ENCODE measurements around the gene TRPM5. TPM values are rescaled to one million over a fixed set of nuclear protein-coding genes. Genes with fewer than 3 reads are reported as not detected.

Gene TRPM5
- total RNA-seq, 1 donor from 2014 or later, result 0.34 TPM

DNA sequence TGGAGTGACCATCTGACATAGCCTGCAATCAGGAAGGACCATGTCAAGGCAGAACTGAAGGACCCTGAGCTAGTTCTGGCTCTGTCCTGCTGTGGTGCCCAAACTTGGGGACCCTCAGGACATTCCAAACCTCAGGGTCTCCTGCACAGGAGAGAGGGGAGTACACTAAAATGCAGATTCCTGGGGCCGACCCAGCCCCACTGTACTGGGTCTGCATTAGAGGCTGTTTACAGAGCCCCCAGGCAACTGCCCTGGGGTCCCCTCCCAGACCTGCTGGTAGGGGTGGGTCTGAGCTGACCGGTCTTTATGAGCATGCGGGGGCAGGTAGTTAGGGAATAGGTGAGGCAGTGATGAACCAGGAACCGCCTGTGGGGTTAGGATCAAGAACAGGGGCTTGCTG, 6.8 kb downstream of the TRPM5 start:
- H3K27me3 ChIP-seq, result peaks cover 77% of the 10 kb centered on the region

DNA sequence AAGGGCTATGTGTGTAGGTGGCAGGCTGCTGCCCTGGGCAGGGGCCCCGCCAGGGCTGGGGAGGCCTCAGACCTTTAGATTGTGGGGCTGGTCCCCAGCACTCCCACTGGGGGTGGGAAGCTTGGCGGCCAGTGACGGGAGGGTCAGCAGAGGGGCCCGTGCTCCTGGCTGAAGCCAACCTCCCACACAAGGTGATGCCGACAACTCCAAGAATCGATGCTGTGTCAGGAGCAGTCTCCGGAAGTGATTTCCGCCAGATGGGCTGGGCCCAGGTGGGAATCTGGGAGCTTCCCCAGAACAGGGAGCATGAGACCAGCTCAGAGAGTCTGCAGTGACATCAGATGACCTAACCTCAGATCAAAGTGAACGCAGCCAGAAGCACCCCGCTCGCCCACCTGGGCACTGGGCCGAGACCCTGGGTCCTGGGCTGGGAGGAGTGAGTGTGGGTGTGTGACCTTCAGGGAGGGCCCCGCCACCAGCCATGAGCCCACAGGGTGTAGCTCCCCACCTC, 7.7 kb downstream of the TRPM5 start:
- Histone ChIP-seq H3K9ac (no peak overlapping the region), H3K4me3 (no peak overlapping the region), H3K4me2 (no peak overlapping the region), H3K27me3 (peaks cover 68% of the 10 kb centered on the region), H3K4me1 (no peaks in the 10 kb centered on the region), H3F3A (ENCODE audit: low read depth) (no peaks in the 10 kb centered on the region), H3K27ac (no peak overlapping the region), H3K79me2 (ENCODE audit: low read depth) (no peaks in the 10 kb centered on the region), H2AFZ (replicated peaks) (no peak overlapping the region), H3K9me3 (ENCODE audit: low read depth) (no peaks in the 10 kb centered on the region), H3K36me3 (no peaks in the 10 kb centered on the region), H4K20me1 (ENCODE audit: low read depth) (no peaks in the 10 kb centered on the region)
- peaks cover 13% of the 10 kb centered on the region for H3K27me3 Mint-ChIP-seq (ENCODE audit: insufficient read depth, low read depth)
- H3K9me3 Mint-ChIP-seq, result no peaks in the 10 kb centered on the region
- H3K4me3 Mint-ChIP-seq, result no peak overlapping the region
- TF ChIP-seq EZH2phosphoT487 (IDR thresholded peaks at IDR 0.05) (no peak), EZH2 (IDR thresholded peaks at IDR 0.05) (no peak)
- TF ChIP-seq, protein P1, sequence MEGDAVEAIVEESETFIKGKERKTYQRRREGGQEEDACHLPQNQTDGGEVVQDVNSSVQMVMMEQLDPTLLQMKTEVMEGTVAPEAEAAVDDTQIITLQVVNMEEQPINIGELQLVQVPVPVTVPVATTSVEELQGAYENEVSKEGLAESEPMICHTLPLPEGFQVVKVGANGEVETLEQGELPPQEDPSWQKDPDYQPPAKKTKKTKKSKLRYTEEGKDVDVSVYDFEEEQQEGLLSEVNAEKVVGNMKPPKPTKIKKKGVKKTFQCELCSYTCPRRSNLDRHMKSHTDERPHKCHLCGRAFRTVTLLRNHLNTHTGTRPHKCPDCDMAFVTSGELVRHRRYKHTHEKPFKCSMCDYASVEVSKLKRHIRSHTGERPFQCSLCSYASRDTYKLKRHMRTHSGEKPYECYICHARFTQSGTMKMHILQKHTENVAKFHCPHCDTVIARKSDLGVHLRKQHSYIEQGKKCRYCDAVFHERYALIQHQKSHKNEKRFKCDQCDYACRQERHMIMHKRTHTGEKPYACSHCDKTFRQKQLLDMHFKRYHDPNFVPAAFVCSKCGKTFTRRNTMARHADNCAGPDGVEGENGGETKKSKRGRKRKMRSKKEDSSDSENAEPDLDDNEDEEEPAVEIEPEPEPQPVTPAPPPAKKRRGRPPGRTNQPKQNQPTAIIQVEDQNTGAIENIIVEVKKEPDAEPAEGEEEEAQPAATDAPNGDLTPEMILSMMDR (IDR thresholded peaks at IDR 0.05), result no peak
- H3K4me1 Mint-ChIP-seq, result no peaks in the 10 kb centered on the region
- no peak overlapping the region for H3K27ac Mint-ChIP-seq
- DNase-seq (ENCODE audit: low spot score), result no peak
- H3K36me3 Mint-ChIP-seq, result no peaks in the 10 kb centered on the region

More for the DNA sequence above, 6.8 kb downstream of the TRPM5 start:
- H3K36me3 ChIP-seq, result no peaks in the 10 kb centered on the region
- peaks cover 21% of the 10 kb centered on the region for H3K27me3 Mint-ChIP-seq (ENCODE audit: insufficient read depth, low read depth)
- peaks cover 2% of the 10 kb centered on the region for H3K9me3 Mint-ChIP-seq
- TF ChIP-seq, protein P1 (IDR thresholded peaks at IDR 0.05), result no peak
- no peak for TF ChIP-seq EZH2phosphoT487 (IDR thresholded peaks at IDR 0.05)
- no peak for TF ChIP-seq EZH2 (IDR thresholded peaks at IDR 0.05)
- H3K9me3 ChIP-seq (ENCODE audit: low read depth), result no peaks in the 10 kb centered on the region
- no peak overlapping the region for H3K4me3 Mint-ChIP-seq
- DNase-seq (ENCODE audit: low spot score), result no peak
- H3F3A ChIP-seq (ENCODE audit: low read depth), result no peaks in the 10 kb centered on the region
- H3K27ac Mint-ChIP-seq, result no peak overlapping the region
- no peak overlapping the region for H2AFZ ChIP-seq (replicated peaks)
- H3K4me1 ChIP-seq, result no peaks in the 10 kb centered on the region
- no peak overlapping the region for H3K27ac ChIP-seq
- H3K4me1 Mint-ChIP-seq, result no peaks in the 10 kb centered on the region
- H3K9ac ChIP-seq, result no peak overlapping the region
- no peaks in the 10 kb centered on the region for H3K79me2 ChIP-seq (ENCODE audit: low read depth)
- no peaks in the 10 kb centered on the region for H3K36me3 Mint-ChIP-seq
- H4K20me1 ChIP-seq (ENCODE audit: low read depth), result no peaks in the 10 kb centered on the region
- no peak overlapping the region for H3K4me2 ChIP-seq
- no peak overlapping the region for H3K4me3 ChIP-seq

DNA sequence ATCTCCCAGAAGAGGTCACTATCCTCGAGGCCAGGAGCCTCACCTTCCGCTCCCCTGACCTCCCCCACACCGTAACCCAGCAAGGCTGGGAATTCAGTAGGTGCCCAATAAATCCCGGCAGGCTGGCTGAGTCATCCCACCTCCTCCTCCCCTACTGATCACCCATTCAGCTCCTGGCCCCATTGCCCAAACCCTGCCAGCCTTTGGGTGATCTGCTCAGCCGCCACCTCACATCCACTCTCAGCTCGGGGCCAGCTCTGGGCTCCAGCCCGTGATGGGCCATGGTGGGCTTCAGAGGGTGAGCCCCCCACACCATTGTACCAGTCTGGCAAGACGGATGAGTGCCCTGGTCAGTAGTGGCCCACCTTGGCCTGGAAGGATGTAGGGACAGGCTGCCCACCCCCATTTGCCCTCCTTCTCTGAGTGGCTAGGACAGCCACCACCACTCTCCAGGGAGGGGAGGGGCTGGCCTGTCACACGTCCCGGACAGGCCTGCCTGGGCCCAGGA, 8.2 kb downstream of the TRPM5 start:
- Histone ChIP-seq H3K4me3 (no peak overlapping the region), H3K36me3 (no peaks in the 10 kb centered on the region), H3K9ac (no peak overlapping the region), H3K4me2 (no peak overlapping the region), H3K27ac (no peak overlapping the region), H4K20me1 (ENCODE audit: low read depth) (no peaks in the 10 kb centered on the region), H3K79me2 (ENCODE audit: low read depth) (no peaks in the 10 kb centered on the region), H2AFZ (replicated peaks) (no peak overlapping the region), H3K27me3 (peaks cover 63% of the 10 kb centered on the region), H3K9me3 (ENCODE audit: low read depth) (no peaks in the 10 kb centered on the region), H3F3A (ENCODE audit: low read depth) (no peaks in the 10 kb centered on the region), H3K4me1 (no peaks in the 10 kb centered on the region)
- peaks cover 9% of the 10 kb centered on the region for H3K27me3 Mint-ChIP-seq (ENCODE audit: insufficient read depth, low read depth)
- no peaks in the 10 kb centered on the region for H3K36me3 Mint-ChIP-seq
- no peak overlapping the region for H3K27ac Mint-ChIP-seq
- H3K4me3 Mint-ChIP-seq, result no peak overlapping the region
- TF ChIP-seq EZH2phosphoT487 (IDR thresholded peaks at IDR 0.05), result no peak
- TF ChIP-seq, protein P1 (IDR thresholded peaks at IDR 0.05), result no peak
- no peak for TF ChIP-seq EZH2 (IDR thresholded peaks at IDR 0.05)
- no peaks in the 10 kb centered on the region for H3K9me3 Mint-ChIP-seq
- no peaks in the 10 kb centered on the region for H3K4me1 Mint-ChIP-seq
- DNase-seq (ENCODE audit: low spot score), result no peak

Data from neural progenitor cell (in vitro differentiated cells).